Stimulated activated CD4-positive, alpha-beta T cell treated with anti-CD3 and anti-CD28 coated beads, Interleukin-4, amount 100 ng/mL, for 1 hour (primary cell): Measurements from ENCODE around the gene ADD2.

Experiments
- DNase-seq: peaks from one replicate; pipeline ENCODE4 v3.0.0-alpha.2; 2020

ADD2 gene

DNA sequence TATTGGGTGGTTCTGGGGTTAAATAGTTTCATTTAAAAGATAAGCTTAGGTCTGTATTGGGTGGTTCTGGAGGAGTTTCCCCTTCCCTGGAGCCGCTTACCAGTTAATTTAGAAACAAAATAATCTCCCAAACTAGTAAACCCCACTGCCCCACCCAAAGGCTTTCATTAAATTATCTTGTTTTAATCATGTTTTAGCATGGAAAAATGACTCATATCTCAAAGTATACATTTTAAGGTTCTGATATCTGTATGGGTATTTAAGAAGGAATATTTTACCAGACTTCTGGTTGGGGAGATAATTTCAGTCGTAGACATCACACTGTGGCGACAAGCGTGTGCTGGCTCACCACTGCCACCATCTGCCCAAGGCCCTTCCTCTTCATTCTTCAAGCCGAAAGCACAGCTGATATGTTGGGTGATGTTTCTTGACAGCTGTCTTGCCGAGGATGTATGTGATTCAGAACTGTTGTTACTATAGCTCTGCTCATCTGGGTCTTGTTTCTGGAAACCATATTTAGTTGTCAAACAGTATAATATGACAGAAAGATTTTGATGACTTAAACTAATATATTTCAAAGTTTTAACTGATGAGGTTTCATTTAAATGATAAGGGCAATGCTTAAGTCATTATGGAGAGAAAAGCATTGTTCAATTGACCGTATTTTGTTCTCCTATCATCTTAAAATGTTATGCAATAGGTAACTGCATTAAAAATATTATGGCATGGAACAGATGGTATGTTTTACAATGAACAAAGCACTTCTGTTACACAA lies 17.3 kb upstream of the ADD2 start:
- peak; percentile 39 for DNase-seq

DNA sequence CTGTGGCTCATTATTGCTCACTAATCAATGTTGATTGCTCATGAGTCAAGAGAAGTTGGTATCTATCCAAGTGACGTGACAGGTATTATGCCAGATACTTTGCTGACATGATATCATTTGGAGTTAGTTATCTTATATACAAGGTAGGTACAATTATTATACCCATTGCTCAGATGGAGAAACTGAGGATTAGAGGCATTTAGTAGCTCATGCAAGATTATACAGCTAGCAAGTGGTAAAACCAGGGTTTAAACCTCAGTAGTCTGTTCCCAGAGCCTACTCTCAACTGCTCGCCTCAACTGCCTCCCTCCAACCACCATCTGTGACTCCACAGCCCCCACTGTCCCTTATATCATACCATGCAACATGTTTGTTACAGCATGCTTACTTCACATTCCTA lies 16.3 kb upstream of the ADD2 start:
- no peak for DNase-seq

DNA sequence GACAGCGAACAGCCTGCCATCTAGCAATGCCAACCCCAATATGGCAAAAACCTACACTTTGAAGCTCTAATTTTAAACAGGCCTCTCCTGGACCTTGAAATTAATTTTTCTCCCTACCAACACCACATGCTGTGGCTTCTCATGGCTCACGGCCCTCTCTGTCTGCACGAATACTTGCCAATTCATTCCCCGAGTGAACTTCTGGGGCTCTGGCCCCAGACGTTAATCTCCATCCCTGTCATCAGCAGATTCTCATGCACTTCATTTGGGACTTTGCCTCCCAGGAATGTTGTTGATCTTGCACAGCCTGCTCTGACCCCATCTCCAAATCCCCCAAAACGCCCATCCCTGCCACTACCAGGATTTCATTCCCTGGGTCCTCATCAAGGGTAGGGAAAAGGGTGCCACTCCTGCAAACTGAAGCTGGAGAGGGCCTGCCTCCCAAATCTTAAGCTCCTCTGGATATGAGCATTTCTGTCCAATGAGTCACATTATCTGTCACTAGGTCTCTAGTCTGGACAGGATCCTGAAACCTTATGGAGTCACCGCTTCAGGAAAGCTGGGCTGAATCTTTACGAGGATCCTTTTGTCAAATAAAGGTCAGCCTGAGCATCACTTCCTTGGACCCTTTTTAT lies 12.0 kb upstream of the ADD2 start:
- no peak for DNase-seq

DNA sequence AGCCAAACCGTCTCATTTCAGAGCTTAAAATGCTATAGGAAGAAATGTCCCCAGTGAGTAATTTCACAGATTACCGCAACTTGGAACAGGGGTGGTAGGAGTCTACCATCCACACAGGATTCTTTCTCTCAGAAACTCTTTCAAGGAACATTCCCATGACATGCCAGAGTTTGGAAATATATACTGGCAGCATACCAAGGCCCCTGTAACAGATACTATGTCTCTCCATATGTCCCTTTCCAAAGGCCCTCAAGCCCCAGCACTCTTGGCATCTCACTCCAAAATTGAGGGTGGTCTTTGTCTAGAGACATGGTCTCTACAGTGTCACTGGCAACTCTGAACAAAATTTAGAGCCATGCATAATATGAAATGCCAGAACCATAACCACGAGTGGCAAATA lies 11.5 kb upstream of the ADD2 start:
- no peak for DNase-seq

DNA sequence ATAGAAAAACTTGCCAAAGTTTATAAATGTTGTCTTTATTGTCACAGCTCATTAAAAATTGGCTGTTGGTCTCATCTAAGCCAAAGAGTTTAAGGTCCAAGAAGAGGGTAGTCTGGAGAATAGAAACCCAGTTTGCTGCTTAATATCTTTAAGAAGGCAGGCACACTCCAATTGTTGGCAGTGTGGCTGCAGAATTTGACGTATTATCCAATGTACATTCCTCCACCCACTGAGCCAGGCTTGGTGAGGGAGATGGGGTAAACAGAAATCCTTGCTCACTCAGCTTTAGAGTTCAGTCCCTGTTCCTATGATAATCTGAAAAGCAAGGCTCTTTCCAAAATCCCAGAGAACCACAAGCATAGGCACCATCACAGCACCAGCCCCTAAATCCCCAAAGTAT lies 10.7 kb upstream of the ADD2 start:
- DNase-seq, result no peak

DNA sequence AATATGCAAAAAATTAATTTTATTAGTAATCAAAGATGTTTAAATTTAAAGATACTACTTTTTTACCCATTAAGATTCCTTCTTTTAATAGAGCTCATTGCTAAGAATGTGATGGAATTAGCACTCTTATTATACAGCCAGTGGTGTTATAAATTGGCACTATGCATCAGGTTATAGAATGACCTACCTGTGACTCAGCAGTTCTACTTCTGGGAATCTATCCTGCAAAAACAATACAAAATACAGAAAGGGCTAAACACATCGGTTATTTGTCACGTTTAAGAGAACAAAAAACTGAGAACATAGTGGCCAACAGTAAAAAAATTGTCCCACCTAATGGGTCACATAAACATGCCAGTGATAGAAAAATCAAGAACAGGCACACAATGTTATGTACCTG lies 9.4 kb upstream of the ADD2 start:
- DNase-seq, result no peak

DNA sequence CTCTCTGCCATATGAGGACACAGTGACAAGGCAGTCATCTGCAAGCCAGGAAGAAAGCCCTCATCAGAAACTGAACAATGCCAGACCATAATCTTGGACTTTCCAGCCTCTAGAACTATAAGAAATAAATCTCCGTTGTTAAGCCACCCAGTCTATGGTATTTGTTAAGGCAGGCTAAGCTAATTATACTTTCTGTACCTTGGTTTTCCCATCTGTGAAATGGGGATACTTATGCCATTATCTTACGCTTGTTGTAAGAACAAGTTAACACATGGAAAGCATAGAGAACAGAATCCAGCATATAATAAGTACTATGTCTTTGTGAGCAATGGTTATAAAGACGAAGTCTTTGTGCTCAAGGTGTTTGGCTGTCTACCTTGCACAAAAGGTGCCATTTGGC lies 8.3 kb upstream of the ADD2 start:
- no peak for DNase-seq

DNA sequence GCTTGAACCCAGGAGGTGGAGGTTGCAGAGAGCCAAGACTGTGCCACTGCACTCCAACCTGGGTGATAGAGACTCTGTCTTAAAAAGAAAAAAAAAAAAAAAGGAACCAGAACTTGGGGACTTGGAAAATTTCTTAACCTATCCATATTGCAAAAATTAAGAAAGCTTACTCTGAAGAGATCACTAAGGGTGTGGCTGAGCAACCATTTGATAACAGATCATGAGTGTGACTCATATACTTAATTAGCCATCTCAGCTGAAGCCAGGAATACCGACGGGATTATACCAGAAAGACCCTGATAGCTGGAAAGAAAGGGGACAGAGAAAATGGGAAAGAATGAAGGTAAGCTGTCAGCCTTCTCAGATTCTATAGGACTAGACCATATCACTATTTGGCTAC lies 7.1 kb upstream of the ADD2 start:
- no peak for DNase-seq

DNA sequence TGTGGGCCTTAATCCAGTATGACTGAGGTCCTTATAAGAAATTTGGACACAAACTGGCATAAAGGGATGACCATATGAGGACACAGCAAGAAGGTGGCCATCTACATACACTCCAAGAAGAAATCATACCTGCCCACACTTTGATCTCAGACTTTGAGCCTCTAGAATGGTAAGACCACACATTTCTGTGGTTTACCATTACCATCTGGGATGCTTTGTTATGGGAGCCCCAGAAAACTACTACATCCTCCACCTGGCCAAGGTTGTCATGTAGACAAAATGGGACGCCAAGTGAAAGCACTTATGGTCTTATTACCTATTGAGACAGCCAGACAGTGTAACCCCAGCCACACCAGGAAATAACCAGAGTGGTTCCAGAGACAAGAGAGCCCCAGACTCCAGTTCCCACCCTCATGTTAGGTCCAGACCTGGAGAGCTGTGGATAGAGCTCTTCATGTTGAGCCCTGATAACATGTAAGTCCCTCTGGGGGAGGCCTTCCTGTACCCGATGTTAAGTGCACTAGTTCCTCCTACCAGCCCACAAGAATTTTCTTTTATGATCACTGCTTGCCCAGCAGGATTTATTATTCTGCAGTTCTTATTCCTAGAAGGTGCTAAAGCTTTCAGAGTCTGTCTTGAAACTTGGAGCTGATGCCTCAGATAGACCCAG lies 4.6 kb upstream of the ADD2 start:
- DNase-seq, result no peak

DNA sequence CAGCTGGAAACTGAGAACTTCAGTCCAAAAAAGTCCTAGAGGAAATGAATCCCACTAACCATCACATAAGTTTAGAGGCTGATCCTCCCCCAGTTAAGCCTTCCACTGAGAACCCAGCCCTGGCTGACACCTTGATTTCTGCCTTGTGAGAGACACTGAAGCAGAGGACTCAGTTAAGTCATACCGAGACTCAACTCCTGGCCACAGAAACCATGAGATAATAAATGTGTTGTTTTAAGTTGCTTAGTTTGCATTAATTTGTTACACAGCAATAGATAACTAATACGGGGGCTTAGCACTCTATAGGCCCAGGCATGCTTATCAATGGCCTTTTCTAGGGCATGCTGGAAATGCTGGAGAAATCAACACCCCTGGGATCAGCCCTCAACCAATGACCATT lies 3.4 kb upstream of the ADD2 start:
- DNase-seq, result no peak

DNA sequence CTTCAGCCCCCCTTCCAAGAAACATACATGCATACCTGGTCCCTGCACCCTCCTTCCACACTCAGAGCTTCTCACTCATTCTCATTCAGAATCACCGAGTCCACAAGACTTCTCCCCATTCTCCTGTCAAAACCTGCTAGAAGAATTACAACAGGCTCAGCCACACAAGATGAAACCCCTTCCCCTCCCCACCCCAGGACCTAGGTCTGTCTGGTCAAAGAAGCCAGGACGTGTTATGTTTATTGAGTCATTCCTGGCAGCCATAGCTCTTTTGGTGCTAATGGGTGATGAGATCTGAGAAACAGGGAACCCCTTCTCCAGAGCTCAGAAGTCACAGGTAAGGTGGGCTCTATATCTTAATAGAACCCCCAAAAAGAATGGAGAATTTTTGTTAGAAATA lies 1.4 kb upstream of the ADD2 start:
- DNase-seq, result no peak

DNA sequence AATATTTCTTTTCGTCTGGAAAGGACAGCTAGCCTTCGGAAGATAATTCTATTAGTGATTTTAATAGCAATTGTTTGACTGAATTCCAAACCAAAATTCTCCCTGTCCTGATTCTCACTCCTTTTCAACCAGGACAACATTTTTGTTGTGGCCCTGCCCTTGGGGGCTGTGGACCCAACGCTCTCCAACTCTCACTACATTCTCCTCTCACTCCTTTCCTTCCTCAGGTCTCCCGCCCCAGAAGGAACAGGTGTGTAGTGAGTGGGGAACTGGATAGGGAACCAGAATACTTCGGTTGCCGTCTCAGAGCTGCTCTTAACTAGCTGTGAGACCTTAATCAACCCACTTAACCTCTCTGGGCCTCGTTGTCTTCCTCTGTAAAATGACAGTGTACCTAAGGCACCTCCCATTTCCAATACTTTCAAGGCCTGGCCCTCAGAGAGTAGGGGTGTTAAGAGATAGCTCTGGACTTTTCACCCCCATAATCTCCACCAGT lies 638 bp upstream of the ADD2 start:
- no peak for DNase-seq

DNA sequence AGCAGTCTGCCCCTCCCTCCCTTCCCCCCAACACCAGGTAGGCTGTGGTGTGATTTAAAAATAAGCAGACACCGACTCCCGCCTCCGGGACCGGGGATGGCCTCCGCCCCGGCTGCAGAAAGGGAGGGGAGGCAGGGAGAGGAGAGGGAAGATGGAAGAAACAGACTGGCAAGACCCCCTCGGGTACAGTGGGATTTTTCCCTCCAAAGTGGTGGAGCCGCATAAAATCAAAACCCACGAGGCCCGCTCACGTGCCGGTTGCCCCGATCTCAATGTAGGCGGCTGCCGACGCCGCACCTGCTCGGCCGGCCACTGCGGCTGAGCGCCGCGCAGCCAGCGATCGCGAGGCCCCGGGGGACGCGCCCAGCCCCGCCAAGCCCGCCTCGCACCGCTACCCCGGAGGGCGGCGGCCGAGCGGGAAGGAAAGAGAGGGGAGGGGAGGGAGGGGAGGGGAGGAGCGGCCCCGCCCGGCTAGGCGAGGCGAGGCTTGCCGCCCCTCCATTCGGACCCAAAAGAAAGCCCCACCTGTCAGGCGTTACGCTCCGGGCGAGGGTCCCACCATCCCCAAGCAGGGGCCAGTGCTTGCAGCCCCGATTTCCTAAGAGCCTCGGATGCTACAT lies 811 bp downstream of the ADD2 start:
- peak; percentile 6 for DNase-seq

DNA sequence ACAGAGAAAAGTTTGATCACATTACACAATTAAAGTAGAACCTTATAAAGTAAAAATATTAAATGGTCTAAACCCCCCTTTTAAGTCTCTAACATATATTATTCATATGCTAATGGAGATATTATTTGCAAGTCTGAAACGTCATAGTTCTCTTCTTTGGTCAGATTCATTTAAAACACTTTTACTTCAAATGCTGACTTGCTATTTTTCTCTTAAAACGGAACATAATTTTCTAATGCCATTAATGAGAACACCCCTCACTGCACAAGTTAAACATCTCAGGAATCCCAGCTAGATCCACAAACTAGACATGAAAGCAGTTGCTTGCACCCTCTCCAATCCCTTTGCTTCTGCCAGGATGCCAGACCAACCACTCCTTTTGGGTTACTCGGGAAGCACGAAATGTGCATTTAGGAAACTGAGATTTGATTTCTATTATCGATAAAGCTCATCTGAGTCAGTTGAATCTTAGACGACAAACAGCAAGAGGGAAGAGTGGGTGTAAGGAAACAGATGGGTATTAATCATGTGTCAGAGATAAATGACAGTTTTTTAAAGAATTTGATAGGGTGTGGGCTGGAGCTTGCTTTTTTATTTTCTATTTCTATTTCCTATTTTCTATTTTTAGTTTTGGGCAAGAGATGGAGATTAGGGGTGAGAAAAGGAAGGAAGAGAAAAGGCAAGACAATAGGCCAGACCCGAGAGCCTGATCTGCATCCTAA lies 1.5 kb downstream of the ADD2 start:
- DNase-seq, result no peak

DNA sequence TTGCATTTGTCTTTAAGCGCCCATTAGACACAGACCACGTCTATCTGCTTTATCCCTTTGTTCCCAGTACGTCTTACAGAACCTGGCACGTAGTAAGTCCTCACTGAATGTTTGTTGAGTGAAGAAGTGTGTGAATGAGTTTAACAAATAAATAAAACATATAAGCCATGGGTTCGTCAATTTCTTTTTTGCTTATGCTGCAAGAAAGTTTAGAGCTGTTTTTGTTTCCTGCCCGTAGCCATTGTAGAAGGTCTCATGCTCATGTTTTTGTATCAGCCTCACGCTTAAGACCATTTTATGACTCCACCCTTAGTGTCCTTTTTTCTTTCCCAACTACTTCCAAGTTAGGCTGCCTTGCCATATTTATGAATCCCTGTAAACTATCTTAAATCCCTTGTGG lies 2.5 kb downstream of the ADD2 start:
- DNase-seq, result no peak

DNA sequence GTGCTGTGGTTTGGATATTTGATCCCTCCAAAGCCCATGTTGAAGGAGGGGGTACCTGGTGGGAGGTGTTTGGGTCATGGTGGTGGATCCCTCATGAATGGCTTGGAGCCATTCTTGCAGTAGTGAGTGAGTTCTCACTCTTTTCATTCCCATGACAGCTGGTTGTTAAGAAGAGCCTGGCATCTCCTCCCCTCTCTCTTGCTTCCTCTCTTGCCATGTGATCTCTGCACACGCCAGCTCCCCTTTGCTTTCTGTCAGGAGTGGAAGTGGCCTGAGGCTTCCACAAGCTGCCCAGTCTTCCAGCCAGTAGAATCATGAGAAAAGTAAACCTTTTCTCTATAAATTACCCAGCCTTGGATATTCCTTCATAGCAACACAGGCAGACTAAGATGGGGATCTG lies 8.6 kb downstream of the ADD2 start:
- DNase-seq, result no peak

DNA sequence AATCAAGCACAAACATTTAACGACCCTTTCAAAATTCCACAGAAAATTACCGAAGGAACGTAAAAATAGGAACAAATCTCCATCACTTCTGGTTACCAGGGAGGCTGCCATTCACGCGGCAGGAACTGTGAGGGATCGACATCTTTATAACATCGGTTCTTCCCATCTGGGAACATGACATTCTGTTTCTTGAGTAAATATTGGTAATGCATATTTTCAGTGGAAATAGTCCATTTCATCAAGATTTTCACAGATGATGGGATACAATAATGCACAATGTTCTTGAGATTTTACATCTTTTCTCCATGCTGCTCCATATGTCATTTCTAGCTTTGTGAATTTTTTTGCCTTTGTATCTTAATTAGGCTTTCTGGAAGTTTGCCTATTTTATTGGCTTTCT lies 10.0 kb downstream of the ADD2 start:
- DNase-seq, result no peak

DNA sequence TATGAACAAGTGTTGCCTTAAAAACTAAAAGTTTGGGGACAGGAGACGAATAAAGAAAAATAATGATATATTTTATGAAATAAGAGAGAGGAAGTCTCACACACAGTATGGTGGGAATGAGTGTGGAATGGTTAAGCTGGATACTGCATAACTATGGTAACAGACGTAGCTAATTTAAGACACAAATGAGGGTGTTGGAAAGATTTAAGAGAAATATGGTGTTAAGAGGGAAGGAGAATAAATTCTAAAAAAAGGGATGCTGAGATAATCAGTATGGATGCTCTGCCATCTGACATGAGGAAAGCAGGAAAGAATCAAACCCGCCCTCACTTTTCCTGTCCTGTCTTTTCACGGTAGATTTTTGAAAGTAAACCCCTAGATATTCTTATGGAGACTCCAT lies 10.6 kb downstream of the ADD2 start:
- DNase-seq, result no peak

DNA sequence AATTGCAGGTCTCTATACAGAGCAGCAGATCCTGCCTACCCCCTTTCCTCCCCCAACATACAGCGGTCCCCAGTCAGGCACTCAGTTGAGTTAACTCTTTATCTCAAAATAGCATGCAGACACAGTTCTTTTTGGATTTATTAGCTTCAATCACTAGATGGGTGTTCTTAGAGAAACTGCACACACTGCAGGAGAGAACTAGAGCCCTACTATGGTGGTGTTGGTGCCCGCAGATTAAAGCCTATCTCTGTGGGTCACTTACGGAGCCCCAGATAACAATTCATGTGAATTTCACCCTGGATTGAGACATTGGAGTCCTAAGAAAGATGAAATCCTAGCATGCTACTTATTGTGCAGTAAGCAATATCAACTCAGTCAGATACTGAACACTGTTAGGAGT lies 11.9 kb downstream of the ADD2 start:
- no peak for DNase-seq

DNA sequence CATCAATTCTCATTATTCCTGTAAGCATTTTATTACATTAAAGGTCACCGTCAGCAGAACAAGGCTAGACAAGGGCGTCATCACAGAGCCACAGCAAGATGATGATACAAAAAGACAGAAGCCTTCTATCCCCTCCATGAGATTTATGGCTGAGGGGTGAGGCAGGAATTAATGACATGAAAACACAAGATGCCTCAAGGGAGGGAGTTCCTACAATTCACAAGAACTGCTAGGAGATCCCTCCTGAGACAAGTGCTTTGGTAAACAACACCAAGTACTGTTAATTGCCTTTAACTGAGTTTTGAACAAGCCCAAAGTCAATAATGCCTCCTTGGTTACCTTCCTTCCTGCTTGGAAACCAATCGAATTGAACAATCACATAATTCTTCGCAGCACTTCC lies 14.1 kb downstream of the ADD2 start:
- DNase-seq, result no peak

DNA sequence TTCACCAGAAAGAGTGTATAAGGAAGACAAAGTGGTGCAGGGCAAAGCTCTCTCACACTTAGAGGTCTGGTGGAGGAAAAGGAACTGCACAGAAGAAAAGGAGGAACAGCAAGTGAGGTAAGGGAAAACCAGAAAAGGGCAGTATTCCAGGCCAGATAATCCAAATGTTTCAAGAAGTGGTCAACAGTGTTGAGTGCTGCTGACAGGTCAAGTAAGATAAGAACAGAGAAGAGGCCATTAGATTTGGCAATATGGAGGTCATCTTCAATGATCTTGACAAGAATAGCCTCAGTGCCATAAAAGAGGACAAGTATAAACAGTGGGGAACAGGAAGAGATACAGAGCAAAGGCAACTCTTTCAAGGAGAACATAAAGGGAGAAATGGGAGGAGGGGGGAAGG lies 15.0 kb downstream of the ADD2 start:
- no peak for DNase-seq

DNA sequence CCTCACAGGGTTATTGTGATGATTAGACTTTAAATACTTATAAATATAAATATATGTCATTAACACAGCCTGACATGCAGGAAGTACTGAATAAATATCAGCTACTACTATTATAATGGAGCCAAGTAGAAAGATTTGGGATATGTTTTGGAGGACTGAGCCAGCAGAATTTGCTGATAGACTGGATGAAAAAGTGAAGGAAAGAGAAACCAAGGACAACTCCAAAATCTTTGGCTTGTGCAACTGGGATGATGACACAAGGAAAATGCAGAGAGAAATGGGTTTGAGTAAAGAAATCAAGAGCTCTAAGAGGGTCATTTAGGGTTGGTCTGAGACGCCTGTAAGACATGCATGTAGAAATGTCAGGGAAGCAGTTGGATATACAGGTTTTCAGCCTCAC lies 15.6 kb downstream of the ADD2 start:
- no peak for DNase-seq

DNA sequence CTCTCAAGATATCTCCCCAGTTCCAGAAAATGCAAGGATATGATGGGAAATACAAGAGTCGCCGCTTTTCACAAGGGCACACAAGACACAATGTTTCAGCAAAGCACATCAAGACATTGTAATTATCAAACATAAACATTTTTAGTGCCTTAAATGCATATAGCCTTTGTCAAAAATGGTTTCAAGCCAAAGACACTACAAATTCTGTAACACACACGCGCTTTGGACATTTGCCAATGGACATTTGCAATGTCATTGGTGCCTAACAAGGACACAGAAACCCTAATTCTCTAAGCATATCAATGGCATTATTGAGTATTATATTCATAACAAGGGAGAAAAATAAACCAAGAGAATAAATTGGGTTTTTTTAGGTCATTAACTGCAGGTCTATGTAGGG lies 16.1 kb downstream of the ADD2 start:
- DNase-seq, result no peak
